ENCODE measurements around the gene PHF21B.

DNA sequence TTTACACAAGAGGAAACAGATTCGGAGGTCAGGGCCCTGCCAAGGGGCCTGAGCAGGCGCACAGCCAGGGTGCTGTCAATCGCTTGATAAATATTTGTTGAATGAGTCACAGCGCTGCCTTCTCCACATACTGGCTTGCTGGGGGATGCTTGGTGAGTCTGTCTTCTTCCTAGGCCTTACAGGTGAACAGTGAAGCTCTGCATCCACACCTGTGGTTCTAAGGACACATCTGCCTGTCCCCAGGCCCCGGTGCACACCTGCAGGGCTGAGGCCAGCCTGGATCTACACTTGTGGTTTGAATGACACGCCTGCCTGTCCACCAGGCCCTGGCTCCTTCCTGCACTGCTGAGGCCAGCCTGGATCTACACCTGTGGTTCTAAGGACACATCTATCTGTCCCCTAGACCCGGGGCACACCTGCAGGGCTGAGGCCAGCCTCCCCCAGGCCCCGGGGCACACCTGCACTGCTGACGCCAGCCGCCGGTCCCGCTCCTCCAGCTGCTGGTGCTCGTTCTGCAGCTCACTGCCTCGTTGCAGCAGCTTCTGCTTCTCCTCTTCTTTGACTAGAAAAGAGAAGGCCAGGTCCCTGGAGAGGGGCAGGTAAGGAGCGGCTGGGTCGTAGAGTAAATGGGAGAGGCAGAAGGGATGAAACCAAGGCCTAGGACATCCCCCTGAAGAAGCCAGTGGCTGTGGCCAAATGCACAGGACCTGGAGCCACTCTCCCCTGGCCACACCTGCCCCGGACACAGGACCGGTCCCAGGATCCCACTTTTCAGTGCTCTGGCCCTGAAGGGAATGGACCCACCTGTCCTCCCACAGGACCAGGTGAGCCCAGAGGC, 124.6 kb downstream of the PHF21B start:
- TF ChIP-seq, protein P1, sequence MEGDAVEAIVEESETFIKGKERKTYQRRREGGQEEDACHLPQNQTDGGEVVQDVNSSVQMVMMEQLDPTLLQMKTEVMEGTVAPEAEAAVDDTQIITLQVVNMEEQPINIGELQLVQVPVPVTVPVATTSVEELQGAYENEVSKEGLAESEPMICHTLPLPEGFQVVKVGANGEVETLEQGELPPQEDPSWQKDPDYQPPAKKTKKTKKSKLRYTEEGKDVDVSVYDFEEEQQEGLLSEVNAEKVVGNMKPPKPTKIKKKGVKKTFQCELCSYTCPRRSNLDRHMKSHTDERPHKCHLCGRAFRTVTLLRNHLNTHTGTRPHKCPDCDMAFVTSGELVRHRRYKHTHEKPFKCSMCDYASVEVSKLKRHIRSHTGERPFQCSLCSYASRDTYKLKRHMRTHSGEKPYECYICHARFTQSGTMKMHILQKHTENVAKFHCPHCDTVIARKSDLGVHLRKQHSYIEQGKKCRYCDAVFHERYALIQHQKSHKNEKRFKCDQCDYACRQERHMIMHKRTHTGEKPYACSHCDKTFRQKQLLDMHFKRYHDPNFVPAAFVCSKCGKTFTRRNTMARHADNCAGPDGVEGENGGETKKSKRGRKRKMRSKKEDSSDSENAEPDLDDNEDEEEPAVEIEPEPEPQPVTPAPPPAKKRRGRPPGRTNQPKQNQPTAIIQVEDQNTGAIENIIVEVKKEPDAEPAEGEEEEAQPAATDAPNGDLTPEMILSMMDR (conservative IDR thresholded peaks at IDR 0.05 in 1 of 2, IDR thresholded peaks at IDR 0.05 in 1 of 2; ENCODE audit: extremely low read depth in 1 of 2, insufficient read depth in 1 of 2, low read depth in 1 of 2, low read length in 2 of 2) = no peak
- no peak for TF ChIP-seq EZH2 (IDR thresholded peaks at IDR 0.05; ENCODE audit: borderline replicate concordance, low read length)
